MG63 (cell line): Measurements from ENCODE around the gene YIPF3. TPM values are rescaled to one million over a fixed set of nuclear protein-coding genes. Genes with fewer than 3 reads are reported as not detected.
A peak's percentile ranks its signal among the peaks of the same experiment; 100 is the strongest.

ENCODE experiments used
- DNase-seq: peaks from one replicate; pipeline ENCODE4 v3.0.0-alpha.2; 2020
- H3K27me3 ChIP-seq: fragments of 250-450 bp; sonication (Bioruptor Pico); 2 replicates; pipeline ENCODE4 v1.5.1; 2020; ENCODE audit warnings: mild to moderate bottlenecking, moderate library complexity
- H3K36me3 ChIP-seq: fragments of 250-450 bp; sonication (Bioruptor Pico); 2 replicates; pipeline ENCODE4 v1.5.1; 2020; ENCODE audit warnings: mild to moderate bottlenecking, moderate library complexity
- H3K4me3 ChIP-seq: fragments of 250-450 bp; sonication (Bioruptor Pico); 2 replicates; pipeline ENCODE4 v1.5.1; 2020; ENCODE audit warnings: mild to moderate bottlenecking, moderate library complexity
- H3K9me3 ChIP-seq: fragments of 250-450 bp; sonication (Bioruptor Pico); 2 replicates; pipeline ENCODE4 v1.5.1; 2020; ENCODE audit warnings: mild to moderate bottlenecking, moderate library complexity
- total RNA-seq: library from RNA; depleted of rRNA; stranded (reverse); fragments of >200 nt; shearing (Covaris generic); gene quantifications from 2 replicates; pipeline ENCODE4 v1.2.3, GENCODE V29; 2014; ENCODE audit warnings: low replicate concordance

The YIPF3 gene
- total RNA-seq, 1 experiment from 2014 or later: 51.9 TPM

DNA sequence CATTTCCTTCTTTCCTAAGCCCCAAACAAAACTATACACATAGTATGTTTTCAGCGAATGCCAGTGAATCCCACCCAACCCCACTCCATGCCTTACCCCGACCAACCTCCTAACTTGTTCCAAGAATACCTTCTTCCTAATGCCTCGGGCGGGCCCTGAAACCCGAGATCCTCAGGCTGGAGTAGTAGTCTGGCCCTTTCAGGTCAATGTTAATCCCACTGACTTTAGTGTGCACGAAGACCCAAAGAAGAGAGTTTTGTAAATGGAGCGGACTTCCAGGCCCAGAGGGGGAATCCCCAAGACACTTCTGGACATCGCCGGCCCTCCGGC, 394 bp downstream of the YIPF3 start:
- peak overlapping the region; percentile 98 for H3K4me3 ChIP-seq
- DNase-seq: no peak
- H3K27me3 ChIP-seq: no peaks in the 10 kb centered on the region
- peaks cover 29% of the 10 kb centered on the region for H3K36me3 ChIP-seq
- no peaks in the 10 kb centered on the region for H3K9me3 ChIP-seq

GRCh38 chr6:43515808-43516207, 918 bp downstream of the YIPF3 start:
- peak overlapping the region; percentile 98 for H3K4me3 ChIP-seq
- no peaks in the 10 kb centered on the region for H3K27me3 ChIP-seq
- DNase-seq: no peak
- H3K9me3 ChIP-seq: no peaks in the 10 kb centered on the region
- peaks cover 24% of the 10 kb centered on the region for H3K36me3 ChIP-seq

GRCh38 chr6:43511824-43512415, 4.8 kb downstream of the YIPF3 start:
- no peak overlapping the region for H3K4me3 ChIP-seq
- no peaks in the 10 kb centered on the region for H3K27me3 ChIP-seq
- H3K36me3 ChIP-seq: peaks cover 4% of the 10 kb centered on the region
- DNase-seq: no peak
- no peaks in the 10 kb centered on the region for H3K9me3 ChIP-seq

GRCh38 chr6:43510827-43511163, 5.9 kb downstream of the YIPF3 start:
- Histone ChIP-seq H3K36me3 (peaks cover 3% of the 10 kb centered on the region), H3K9me3 (no peaks in the 10 kb centered on the region), H3K27me3 (no peaks in the 10 kb centered on the region), H3K4me3 (no peak overlapping the region)
- no peak for DNase-seq

- H3K27me3 ChIP-seq: no peaks in the 10 kb centered on the region
- peak; percentile 75 for DNase-seq
- H3K36me3 ChIP-seq: no peaks in the 10 kb centered on the region; the same call in 1 of the 2 replicates
- peak within 1 kb of the TSS; percentile 52 for H3K4me3 ChIP-seq
- no peaks in the 10 kb centered on the region for H3K9me3 ChIP-seq
These were observed 6.5 kb downstream of the YIPF3 start, which contains the start of gene LRRC73 for GRCh38 chr6:43509984-43510826. TSS of gene LRRC73 (minus strand) at chr6:43510346. CDS start at chr6:43509785, 561 bp downstream.

DNA sequence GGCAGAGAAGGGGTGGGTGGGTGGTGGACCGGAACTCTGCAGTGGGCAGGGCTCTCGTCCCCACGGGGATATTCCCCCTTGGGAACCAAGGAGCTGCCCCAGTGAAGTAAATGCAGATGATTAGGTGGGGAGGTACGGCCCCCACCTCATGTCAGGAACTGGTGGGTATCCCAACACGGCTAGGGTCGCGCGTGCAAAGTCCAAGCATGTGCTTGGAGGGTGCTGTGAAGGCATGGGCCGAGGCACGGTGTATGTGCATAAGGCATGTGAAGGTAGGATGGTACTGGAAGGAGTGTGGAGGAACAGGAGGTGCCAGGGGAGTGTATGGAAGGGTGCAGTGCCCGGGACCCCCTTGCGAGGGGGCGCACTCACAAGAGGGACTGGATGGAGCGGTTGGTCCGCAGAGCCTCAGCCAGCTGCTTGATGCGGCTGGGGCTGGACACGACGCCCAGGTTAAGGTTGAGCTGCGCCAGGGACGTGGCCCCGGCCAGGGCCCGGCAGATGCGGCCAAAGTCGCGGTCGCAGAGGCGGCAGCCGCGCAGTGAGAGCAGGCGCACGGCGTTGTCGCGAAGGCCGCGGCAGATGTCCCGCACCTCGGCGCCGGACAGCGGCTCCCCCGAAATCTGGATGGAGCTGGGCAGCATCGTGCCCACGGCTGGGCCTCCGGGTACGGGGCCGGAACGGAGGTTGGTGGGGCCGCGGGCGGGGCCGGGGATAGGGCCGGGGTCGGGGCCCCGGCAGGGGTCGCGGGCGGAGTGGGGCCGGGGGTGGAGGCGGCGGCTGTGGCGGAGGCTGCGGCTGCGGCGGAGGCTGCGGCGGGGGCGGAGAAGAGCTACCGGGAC, 7.4 kb downstream of the YIPF3 start:
- H3K36me3 ChIP-seq: no peaks in the 10 kb centered on the region; the same call in 1 of the 2 replicates
- no peaks in the 10 kb centered on the region for H3K9me3 ChIP-seq
- no peak overlapping the region; the same call in 1 of the 2 replicates for H3K4me3 ChIP-seq
- DNase-seq: no peak
- H3K27me3 ChIP-seq: no peaks in the 10 kb centered on the region

DNA sequence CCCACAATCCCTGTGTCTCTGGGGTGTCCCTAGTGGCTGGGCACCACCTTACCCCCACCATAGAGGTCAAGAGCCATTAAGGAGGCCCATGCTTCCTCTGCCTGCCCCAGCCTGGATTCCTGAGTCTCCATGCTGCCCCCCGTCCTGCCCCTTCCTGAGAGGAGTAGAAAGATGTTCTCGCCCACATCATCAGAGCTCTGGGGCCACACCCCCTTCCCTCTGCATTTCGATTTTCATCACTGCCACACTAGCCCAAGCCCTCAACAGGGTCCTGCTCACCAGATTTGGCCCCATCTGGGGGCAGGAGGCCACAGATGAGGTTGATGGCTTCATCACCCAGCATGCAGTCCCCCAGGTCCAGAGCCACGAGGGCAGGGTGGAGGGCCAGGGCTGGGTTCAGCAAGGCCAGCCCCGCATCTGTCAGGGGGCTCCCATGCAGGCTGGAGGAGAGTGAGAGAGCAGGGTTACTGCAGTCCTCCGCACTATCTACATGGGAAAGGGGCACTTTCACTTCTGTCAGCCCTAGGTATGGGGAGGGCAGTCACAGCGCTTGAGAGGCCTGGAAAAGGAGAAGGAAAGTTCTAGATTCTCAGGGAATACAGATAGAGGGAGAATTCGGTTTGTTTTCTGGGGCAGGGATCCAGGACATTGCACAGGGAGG, 8.1 kb downstream of the YIPF3 start:
- Histone ChIP-seq H3K27me3 (no peaks in the 10 kb centered on the region), H3K9me3 (no peaks in the 10 kb centered on the region), H3K36me3 (no peaks in the 10 kb centered on the region; the same call in 1 of the 2 replicates), H3K4me3 (no peak overlapping the region)
- no peak for DNase-seq

DNA sequence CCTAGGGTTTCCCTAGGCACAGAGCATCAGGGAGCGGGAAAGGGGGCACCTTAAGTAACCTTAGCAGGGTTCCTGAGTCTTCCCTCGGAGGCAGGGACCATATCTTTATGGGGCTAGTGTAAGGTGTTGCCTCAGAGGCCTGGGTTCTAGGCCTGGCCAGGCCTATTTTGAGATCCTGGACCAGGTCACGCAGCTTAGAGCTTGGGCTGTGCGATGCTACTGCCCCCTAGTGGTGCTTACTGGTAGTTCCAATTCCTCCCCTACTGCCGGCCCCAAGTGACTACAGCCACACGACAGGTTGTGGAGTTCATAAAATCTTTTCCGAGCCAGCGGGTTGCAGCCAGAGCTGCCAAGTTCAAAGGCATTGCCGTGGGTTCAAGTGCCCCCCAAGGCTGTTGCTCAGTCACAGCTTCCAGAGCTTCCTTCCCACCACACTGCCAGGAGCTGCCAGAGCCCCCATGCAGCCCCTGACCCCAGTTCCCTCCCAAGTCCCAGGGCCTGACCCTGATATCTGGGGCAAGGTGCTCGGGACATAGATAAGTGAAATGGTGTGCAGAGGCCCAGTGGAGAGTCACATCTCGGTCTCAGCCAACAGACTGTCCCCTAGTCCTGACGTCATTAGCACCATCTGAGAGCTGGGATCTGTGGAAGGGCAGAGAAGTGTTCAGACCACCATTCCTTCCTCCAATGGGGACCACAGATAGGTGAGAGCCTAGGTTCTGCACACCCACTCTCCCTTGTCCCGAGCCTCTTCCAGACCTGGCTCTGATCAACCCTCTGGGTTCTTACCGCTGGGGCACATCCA, 9.9 kb downstream of the YIPF3 start:
- H3K36me3 ChIP-seq: no peaks in the 10 kb centered on the region
- no peaks in the 10 kb centered on the region for H3K9me3 ChIP-seq
- H3K27me3 ChIP-seq: no peaks in the 10 kb centered on the region
- peak; percentile 39 for DNase-seq
- no peak overlapping the region for H3K4me3 ChIP-seq

- no peak overlapping the region for H3K4me3 ChIP-seq
- H3K9me3 ChIP-seq: no peaks in the 10 kb centered on the region
- no peak for DNase-seq
- no peaks in the 10 kb centered on the region for H3K27me3 ChIP-seq
- no peaks in the 10 kb centered on the region for H3K36me3 ChIP-seq
These were observed 10.6 kb downstream of the YIPF3 start for GRCh38 chr6:43506171-43506570.

- H3K36me3 ChIP-seq: no peaks in the 10 kb centered on the region
- no peaks in the 10 kb centered on the region for H3K9me3 ChIP-seq
- no peak for DNase-seq
- no peak overlapping the region for H3K4me3 ChIP-seq
- no peaks in the 10 kb centered on the region for H3K27me3 ChIP-seq
These were observed 11.0 kb downstream of the YIPF3 start for GRCh38 chr6:43505718-43506117.

DNA sequence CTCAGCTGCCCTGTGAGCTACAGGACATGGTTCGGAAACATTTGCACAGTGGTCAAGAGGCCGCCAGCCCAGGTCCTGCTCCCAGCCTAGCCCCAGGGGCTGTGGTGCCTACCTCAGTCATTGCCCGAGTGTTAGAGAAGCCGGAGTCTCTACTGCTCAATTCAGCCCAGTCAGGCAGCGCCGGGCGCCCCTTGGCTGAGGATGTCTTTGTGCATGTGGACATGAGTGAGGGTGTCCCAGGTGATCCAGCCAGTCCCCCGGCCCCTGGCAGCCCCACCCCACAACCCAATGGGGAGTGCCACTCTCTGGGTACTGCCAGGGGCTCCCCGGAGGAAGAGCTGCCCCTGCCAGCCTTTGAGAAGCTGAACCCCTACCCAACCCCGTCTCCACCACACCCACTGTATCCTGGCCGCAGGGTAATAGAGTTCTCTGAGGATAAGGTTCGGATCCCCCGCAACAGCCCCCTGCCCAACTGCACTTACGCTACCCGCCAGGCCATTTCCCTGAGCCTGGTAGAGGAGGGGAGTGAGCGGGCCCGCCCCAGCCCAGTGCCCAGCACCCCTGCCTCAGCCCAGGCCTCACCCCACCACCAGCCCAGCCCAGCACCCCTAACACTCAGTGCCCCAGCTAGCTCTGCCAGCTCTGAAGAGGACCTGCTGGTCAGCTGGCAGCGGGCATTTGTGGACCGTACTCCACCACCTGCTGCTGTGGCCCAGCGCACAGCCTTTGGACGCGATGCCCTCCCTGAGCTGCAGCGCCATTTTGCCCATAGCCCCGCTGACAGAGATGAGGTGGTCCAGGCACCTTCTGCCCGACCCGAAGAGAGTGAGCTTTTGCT, 11.8 kb downstream of the YIPF3 start:
- no peaks in the 10 kb centered on the region for H3K27me3 ChIP-seq
- H3K9me3 ChIP-seq: no peaks in the 10 kb centered on the region
- H3K36me3 ChIP-seq: no peaks in the 10 kb centered on the region
- no peak for DNase-seq
- no peak overlapping the region for H3K4me3 ChIP-seq

- no peaks in the 10 kb centered on the region for H3K36me3 ChIP-seq
These were observed 13.3 kb downstream of the YIPF3 start for GRCh38 chr6:43503443-43503842.

GRCh38 chr6:43502666-43503065, 14.1 kb downstream of the YIPF3 start:
- DNase-seq: no peak
- Histone ChIP-seq H3K27me3 (no peaks in the 10 kb centered on the region), H3K36me3 (no peaks in the 10 kb centered on the region), H3K9me3 (no peaks in the 10 kb centered on the region), H3K4me3 (no peak overlapping the region)

More at GRCh38 chr6:43503443-43503842, 13.3 kb downstream of the YIPF3 start:
- H3K4me3 ChIP-seq: no peak overlapping the region
- no peaks in the 10 kb centered on the region for H3K9me3 ChIP-seq
- no peaks in the 10 kb centered on the region for H3K27me3 ChIP-seq
- DNase-seq: no peak

DNA sequence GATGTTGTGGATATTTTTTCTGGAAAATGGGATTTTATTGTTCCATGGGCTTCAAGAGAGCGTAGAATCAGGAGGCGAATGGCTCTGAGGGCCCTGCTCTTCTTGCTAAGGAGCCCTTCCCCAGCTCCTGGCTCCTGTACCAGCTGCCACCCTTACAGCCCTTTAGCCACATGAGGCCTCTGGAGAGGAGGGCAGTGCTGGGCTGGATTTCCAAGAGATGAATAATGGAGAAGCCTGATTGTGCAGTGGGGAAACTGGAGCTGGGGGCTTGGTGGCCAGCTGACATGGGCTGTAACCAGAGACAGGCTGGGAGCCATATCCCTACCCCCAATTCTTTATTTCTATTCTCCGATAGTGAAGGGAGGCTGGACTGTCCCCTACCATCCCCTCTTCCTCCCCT, 15.8 kb downstream of the YIPF3 start:
- no peak overlapping the region for H3K4me3 ChIP-seq
- no peaks in the 10 kb centered on the region for H3K9me3 ChIP-seq
- no peaks in the 10 kb centered on the region for H3K36me3 ChIP-seq
- H3K27me3 ChIP-seq: no peaks in the 10 kb centered on the region
- no peak for DNase-seq

- no peaks in the 10 kb centered on the region for H3K9me3 ChIP-seq
- no peak for DNase-seq
- H3K27me3 ChIP-seq: no peaks in the 10 kb centered on the region
- no peaks in the 10 kb centered on the region for H3K36me3 ChIP-seq
- no peak overlapping the region for H3K4me3 ChIP-seq
These were observed 17.5 kb downstream of the YIPF3 start for GRCh38 chr6:43499028-43499815.
